CD8-positive, alpha-beta memory T cell (primary cell): Measurements from ENCODE around the gene ZNF239. TPM values are rescaled to one million over a fixed set of nuclear protein-coding genes. Genes with fewer than 3 reads are reported as not detected.
"Not testable (repeated sequence)": the region's sequence is repeated elsewhere in the genome, so short reads cannot be mapped to it uniquely, and the experiment has no call there.

Experiments
- CTCF ChIA-PET: fragments of 350-600 bp; sonication (Branson Sonifier 250); formaldehyde crosslinking; loops from one replicate; lab custom pipeline; 2021; ENCODE audit warnings: antibody characterized with exemption; lab: Charles Lee
- POLR2A ChIA-PET: fragments of 350-600 bp; sonication (Branson Sonifier 250); formaldehyde crosslinking; loops from one replicate; lab custom pipeline; 2021; ENCODE audit warnings: antibody characterized with exemption; lab: Charles Lee
- DNase-seq, 5 donors: peaks; one replicate each; pipeline versions ENCODE4 v3.0.0 to v3.0.0-alpha.2; 2020 to 2022; ENCODE audit warnings: mixed read lengths in 1 of 5
- H3K27ac ChIP-seq: one replicate; pipeline ENCODE4 v1.7.0; 2013; ENCODE audit warnings: low read depth, mild to moderate bottlenecking, low read length, moderate library complexity
- H3K27me3 ChIP-seq: 2 replicates; pipeline ENCODE4 v1.7.0; 2013; ENCODE audit warnings: low read length, mild to moderate bottlenecking; ENCODE audit not compliant: insufficient read depth, poor library complexity, severe bottlenecking
- H3K36me3 ChIP-seq: 2 replicates; pipeline ENCODE4 v1.7.0; 2013; ENCODE audit warnings: mild to moderate bottlenecking, low read length, moderate library complexity; ENCODE audit not compliant: insufficient read depth
- H3K4me1 ChIP-seq: 2 replicates; pipeline ENCODE4 v1.7.0; 2013; ENCODE audit warnings: mild to moderate bottlenecking, low read length, moderate library complexity; ENCODE audit not compliant: insufficient read depth
- H3K4me3 ChIP-seq: 2 replicates; pipeline ENCODE4 v1.7.0; 2013; ENCODE audit warnings: mild to moderate bottlenecking, low read length
- H3K9me3 ChIP-seq: 2 replicates; pipeline ENCODE4 v1.7.0; 2013; ENCODE audit warnings: mild to moderate bottlenecking, low read length
- H3K27ac Mint-ChIP-seq, 8 donors: one replicate each; pipeline ENCODE4 v1.8.0; 2020 to 2021; ENCODE audit warnings: mixed read lengths in 8 of 8, mild to moderate bottlenecking in 6 of 8, inconsistent platforms in 3 of 8, moderate library complexity in 3 of 8
- H3K27me3 Mint-ChIP-seq, 2 donors: one replicate each; pipeline ENCODE4 v1.8.0; 2020 to 2021; ENCODE audit warnings: mixed read lengths in 2 of 2, mild to moderate bottlenecking in 1 of 2, moderate library complexity in 1 of 2
- H3K36me3 Mint-ChIP-seq, 3 donors: one replicate each; pipeline ENCODE4 v1.8.0; 2020 to 2021; ENCODE audit warnings: mixed read lengths in 3 of 3, inconsistent platforms in 1 of 3, mild to moderate bottlenecking in 1 of 3
- H3K4me1 Mint-ChIP-seq, 3 donors: one replicate each; pipeline ENCODE4 v1.8.0; 2020 to 2021; ENCODE audit warnings: mixed read lengths in 3 of 3, inconsistent platforms in 1 of 3, mild to moderate bottlenecking in 1 of 3
- H3K4me3 Mint-ChIP-seq, 7 donors: one replicate each; pipeline ENCODE4 v1.8.0; 2020 to 2021; ENCODE audit warnings: mixed read lengths in 7 of 7, mild to moderate bottlenecking in 6 of 7, moderate library complexity in 4 of 7, inconsistent platforms in 2 of 7
- H3K9me3 Mint-ChIP-seq, 5 donors: one replicate each; pipeline ENCODE4 v1.8.0; 2020 to 2022; ENCODE audit warnings: mixed read lengths in 5 of 5, mild to moderate bottlenecking in 3 of 5, moderate library complexity in 2 of 5, inconsistent platforms in 1 of 5
- polyA plus RNA-seq: library from polyadenylated mRNA; unstranded; fragments of 300-500 nt; fragmentation: Illumina TruSeq; gene quantifications from one replicate; pipeline ENCODE4 v1.2.3, GENCODE V29; 2021
- total RNA-seq, 2 experiments: library from RNA; stranded (reverse); gene quantifications; one replicate each; pipeline ENCODE4 v1.2.3, GENCODE V29; 2021

ZNF239 gene
- total and polyA plus RNA-seq, 3 experiments from 2014 or later: 0.90 to 1.6 (median 1.4) TPM

DNA sequence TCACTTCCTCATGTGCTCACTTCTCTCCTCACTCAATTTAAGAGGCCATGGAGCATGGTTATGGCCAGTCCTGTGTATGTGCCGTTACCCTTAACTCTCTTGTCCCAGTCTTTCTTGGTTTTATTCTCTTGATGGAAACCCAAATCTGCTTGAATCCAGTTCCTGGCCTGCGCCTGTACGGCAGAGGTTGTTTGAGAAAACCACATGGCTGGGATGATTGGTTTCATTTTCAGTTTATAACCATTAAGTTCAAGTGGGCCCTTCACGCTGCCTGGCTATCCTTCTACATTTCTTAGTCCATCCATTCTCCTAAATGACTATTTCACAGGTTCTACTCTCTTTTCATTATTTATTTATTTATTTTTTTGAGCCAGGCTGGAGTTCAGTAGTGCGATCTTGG lies 1.6 kb upstream of the ZNF239 start:
- no peak for DNase-seq
- Mint-ChIP-seq H3K27me3 (peaks cover 0 to 1% of the 10 kb centered on the region in 2 donors), H3K36me3 (peaks cover 2 to 8% (median 3%) of the 10 kb centered on the region in 3 donors), H3K4me3 (peak overlapping the region; percentile 70 to 88 (median 86)), H3K27ac (peak overlapping the region; percentile 89 to 98 (median 93)), H3K9me3 (peaks cover 0 to 10% (median 0%) of the 10 kb centered on the region in 5 donors), H3K4me1 (peaks cover 44 to 60% (median 55%) of the 10 kb centered on the region in 3 donors)
- Histone ChIP-seq H3K27ac (no peak overlapping the region), H3K27me3 (no peaks in the 10 kb centered on the region), H3K4me3 (peak overlapping the region; percentile 38), H3K4me1 (peaks cover 29% of the 10 kb centered on the region), H3K9me3 (no peaks in the 10 kb centered on the region), H3K36me3 (no peaks in the 10 kb centered on the region)
- POLR2A ChIA-PET: no interaction called here
- CTCF ChIA-PET: interaction anchor here (1.0 to 1.4 kb wide), 2 partner anchors 73 to 113 kb away, joined by 3 read pairs; partner anchors contain the start of gene ZNF32

DNA sequence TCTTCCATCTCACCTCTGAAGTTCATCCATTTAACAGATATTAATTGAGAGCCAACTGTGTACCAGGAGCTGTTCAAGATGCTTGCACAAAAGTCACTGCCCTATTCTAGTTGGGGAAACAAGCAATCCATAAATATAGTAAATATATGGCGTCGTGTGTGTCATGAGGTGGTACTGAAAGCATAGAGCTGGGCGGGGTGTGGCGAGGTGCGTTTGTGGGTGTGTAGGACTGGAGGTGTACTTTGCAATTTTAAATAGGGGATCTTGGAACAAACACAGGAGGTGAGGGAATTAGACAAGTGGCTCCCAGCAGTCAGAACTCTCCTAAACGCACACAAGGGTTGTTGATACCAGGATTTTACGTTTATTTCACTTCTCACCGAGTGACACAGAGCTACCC lies 490 bp upstream of the ZNF239 start:
- Histone ChIP-seq H3K36me3 (no peaks in the 10 kb centered on the region), H3K4me1 (peaks cover 29% of the 10 kb centered on the region), H3K9me3 (no peaks in the 10 kb centered on the region), H3K27me3 (no peaks in the 10 kb centered on the region), H3K27ac (no peak overlapping the region), H3K4me3 (peak overlapping the region; percentile 63)
- ChIA-PET CTCF (interaction anchor here (1.4 kb wide), 2 partner anchors 115 to 118 kb away, joined by 3 read pairs; no protein-coding TSS in a partner anchor), POLR2A (interaction anchor here (0.8 to 1.7 kb wide), 3 partner anchors 32 to 121 kb away, joined by 3 to 6 read pairs (median 5); partner anchors contain the start of genes ZNF32 and ZNF485)
- no peak for DNase-seq
- Mint-ChIP-seq H3K4me1 (peaks cover 51 to 68% (median 63%) of the 10 kb centered on the region in 3 donors), H3K9me3 (peaks cover 0 to 10% (median 0%) of the 10 kb centered on the region in 5 donors), H3K27ac (peak overlapping the region; percentile 86 to 98 (median 90)), H3K27me3 (no peaks in the 10 kb centered on the region), H3K36me3 (peaks cover 2 to 8% (median 3%) of the 10 kb centered on the region in 3 donors), H3K4me3 (peak overlapping the region; percentile 85 to 94 (median 88))

DNA sequence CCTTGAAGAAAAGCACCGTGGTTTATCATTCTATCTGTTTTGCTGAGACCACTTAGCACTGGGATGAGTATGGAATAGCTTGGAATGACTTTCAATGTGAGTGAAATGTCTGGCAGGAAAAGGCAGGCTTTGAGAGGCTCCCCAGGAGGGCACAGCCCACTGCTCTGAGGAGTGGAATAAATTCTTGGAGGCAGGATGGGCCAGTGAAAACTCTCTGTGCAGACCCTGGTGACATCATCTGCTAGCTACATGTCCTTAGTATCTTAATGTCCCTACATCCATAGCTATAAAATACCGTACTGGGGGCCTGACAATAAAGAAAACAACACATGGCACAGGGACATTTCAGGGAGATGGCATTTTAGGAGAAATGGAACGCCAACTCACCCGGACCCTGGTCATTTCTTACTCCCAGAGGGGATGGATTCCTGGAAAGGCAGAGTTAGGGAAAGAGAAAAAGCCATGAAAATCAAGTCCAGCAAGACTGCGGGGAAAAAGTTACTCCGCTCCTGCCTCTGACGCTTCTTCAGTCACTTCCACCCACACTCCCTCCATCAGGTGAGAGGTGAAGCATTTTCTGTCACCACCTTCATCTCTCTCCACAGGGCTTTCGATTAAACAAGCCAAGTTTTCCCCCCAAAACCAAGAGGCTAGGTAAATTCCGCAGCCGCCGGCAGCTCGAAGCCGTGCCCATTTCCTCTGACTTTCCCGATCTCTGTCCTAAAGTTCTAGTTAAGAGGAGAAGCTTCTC lies 991 bp downstream of the ZNF239 start:
- H3K4me1 Mint-ChIP-seq: peaks cover 51 to 68% (median 63%) of the 10 kb centered on the region in 3 donors
- peak overlapping the region; percentile 63 for H3K4me3 ChIP-seq

GRCh38 chr10:43570971-43571370 lies 3.4 kb downstream of the ZNF239 start:
- H3K36me3 Mint-ChIP-seq: peaks cover 2 to 8% (median 4%) of the 10 kb centered on the region in 3 donors
- peaks cover 41 to 54% (median 53%) of the 10 kb centered on the region in 3 donors for H3K4me1 Mint-ChIP-seq
- ChIA-PET POLR2A (no interaction called here), CTCF (no interaction called here)
- peaks cover 25% of the 10 kb centered on the region for H3K4me1 ChIP-seq
- no peaks in the 10 kb centered on the region for H3K27me3 ChIP-seq
- H3K27ac Mint-ChIP-seq: peak overlapping the region in 7 of 8 donors; percentile 0 to 67 (median 51)
- no peak overlapping the region for H3K4me3 ChIP-seq
- peaks cover 0 to 8% (median 0%) of the 10 kb centered on the region in 5 donors for H3K9me3 Mint-ChIP-seq
- H3K9me3 ChIP-seq: no peaks in the 10 kb centered on the region
- no peak overlapping the region for H3K4me3 Mint-ChIP-seq
- H3K36me3 ChIP-seq: no peaks in the 10 kb centered on the region
- DNase-seq: no peak
- no peaks in the 10 kb centered on the region for H3K27me3 Mint-ChIP-seq
- H3K27ac ChIP-seq: no peak overlapping the region

More for the DNA sequence above, 991 bp downstream of the ZNF239 start:
- Histone ChIP-seq H3K36me3 (no peaks in the 10 kb centered on the region), H3K27me3 (no peaks in the 10 kb centered on the region), H3K27ac (peak overlapping the region; percentile 45), H3K4me1 (peaks cover 29% of the 10 kb centered on the region), H3K9me3 (no peaks in the 10 kb centered on the region)
- Mint-ChIP-seq H3K4me3 (peak overlapping the region; percentile 60 to 86 (median 69)), H3K27ac (peak overlapping the region; percentile 64 to 94 (median 88)), H3K27me3 (no peaks in the 10 kb centered on the region), H3K9me3 (peaks cover 0 to 10% (median 0%) of the 10 kb centered on the region in 5 donors), H3K36me3 (peaks cover 2 to 8% (median 3%) of the 10 kb centered on the region in 3 donors)
- peak in 2 of 5 donors; percentile 8 to 19 for DNase-seq
- ChIA-PET CTCF (interaction anchor here (1.4 to 2.1 kb wide), 3 partner anchors 10 to 116 kb away, joined by 3 to 8 read pairs (median 8); no protein-coding TSS in a partner anchor), POLR2A (interaction anchor here (0.6 to 1.7 kb wide), 4 partner anchors 33 to 435 kb away, joined by 3 to 6 read pairs (median 4); partner anchors contain the start of genes CSGALNACT2, ZNF32 and ZNF485)

- H3K27me3 ChIP-seq: no peaks in the 10 kb centered on the region
- Mint-ChIP-seq H3K27me3 (no peaks in the 10 kb centered on the region), H3K4me1 (peaks cover 29 to 41% (median 40%) of the 10 kb centered on the region in 3 donors), H3K27ac (peak overlapping the region in 4 of 8 donors; percentile 2 to 28 (median 23)), H3K36me3 (peaks cover 0 to 15% (median 4%) of the 10 kb centered on the region in 3 donors), H3K4me3 (no peak overlapping the region), H3K9me3 (peaks cover 0 to 3% (median 0%) of the 10 kb centered on the region in 5 donors)
- H3K27ac ChIP-seq: no peak overlapping the region
- no peak overlapping the region for H3K4me3 ChIP-seq
- no peaks in the 10 kb centered on the region for H3K9me3 ChIP-seq
- H3K36me3 ChIP-seq: no peaks in the 10 kb centered on the region
- H3K4me1 ChIP-seq: peaks cover 12% of the 10 kb centered on the region
- DNase-seq: no peak
- ChIA-PET CTCF (no interaction called here), POLR2A (no interaction called here)
Measured at GRCh38 chr10:43569681-43570080, 4.7 kb downstream of the ZNF239 start.

- no peak overlapping the region for H3K4me3 Mint-ChIP-seq
- Histone ChIP-seq H3K36me3 (no peaks in the 10 kb centered on the region), H3K4me1 (no peaks in the 10 kb centered on the region), H3K9me3 (peaks cover 36% of the 10 kb centered on the region), H3K4me3 (no peak overlapping the region), H3K27ac (no peak overlapping the region), H3K27me3 (no peaks in the 10 kb centered on the region)
- ChIA-PET CTCF (no interaction called here), POLR2A (no interaction called here)
- peaks cover 0 to 1% of the 10 kb centered on the region in 2 donors for H3K27me3 Mint-ChIP-seq
- no peak for DNase-seq
- H3K9me3 Mint-ChIP-seq: peaks cover 33 to 74% (median 57%) of the 10 kb centered on the region in 5 donors
- H3K4me1 Mint-ChIP-seq: no peaks in the 10 kb centered on the region
- no peak overlapping the region for H3K27ac Mint-ChIP-seq
- peaks cover 30 to 70% (median 57%) of the 10 kb centered on the region in 3 donors for H3K36me3 Mint-ChIP-seq
Measured at GRCh38 chr10:43557214-43557613, 17.2 kb downstream of the ZNF239 start.

GRCh38 chr10:43543746-43544145 lies 30.7 kb downstream of the ZNF239 start:
- POLR2A ChIA-PET, CTCF ChIA-PET: not testable (repeated sequence)
- peaks cover 0 to 32% (median 6%) of the 10 kb centered on the region in 3 donors for H3K36me3 Mint-ChIP-seq

More at GRCh38 chr10:43543746-43544145, 30.7 kb downstream of the ZNF239 start:
- H3K4me3 ChIP-seq, H3K4me1 ChIP-seq, H3K4me1 Mint-ChIP-seq, H3K4me3 Mint-ChIP-seq, H3K27ac Mint-ChIP-seq, H3K36me3 ChIP-seq, DNase-seq, H3K27me3 Mint-ChIP-seq, H3K27ac ChIP-seq, H3K27me3 ChIP-seq, H3K9me3 ChIP-seq: not testable (repeated sequence)
- H3K9me3 Mint-ChIP-seq: peaks cover 7 to 31% (median 13%) of the 10 kb centered on the region in 5 donors
